Keratinocyte (primary cell): ENCODE results near the gene SUGCT.

ENCODE experiments used
- EZH2 ChIP-seq: IDR thresholded peaks from one replicate; pipeline ENCODE4 v1.6.1; 2012; ENCODE audit warnings: inconsistent platforms, mild to moderate bottlenecking, low read length, moderate library complexity
- TF ChIP-seq, protein P1 (sequence below), 3 experiments: IDR thresholded peaks in 1 of 3; conservative IDR thresholded peaks in 1 of 3; optimal IDR thresholded peaks in 1 of 3; 2 replicates in 2 of 3; 3 replicates in 1 of 3; pipeline versions ENCODE3 to v1.5.1; 2011; ENCODE audit warnings: low read length in 3 of 3, mild to moderate bottlenecking in 3 of 3, moderate library complexity in 2 of 3, control low read depth in 1 of 3, inconsistent platforms in 1 of 3; ENCODE audit not compliant: insufficient read depth in 2 of 3; ENCODE audit errors: extremely low read depth in 1 of 3

DNA sequence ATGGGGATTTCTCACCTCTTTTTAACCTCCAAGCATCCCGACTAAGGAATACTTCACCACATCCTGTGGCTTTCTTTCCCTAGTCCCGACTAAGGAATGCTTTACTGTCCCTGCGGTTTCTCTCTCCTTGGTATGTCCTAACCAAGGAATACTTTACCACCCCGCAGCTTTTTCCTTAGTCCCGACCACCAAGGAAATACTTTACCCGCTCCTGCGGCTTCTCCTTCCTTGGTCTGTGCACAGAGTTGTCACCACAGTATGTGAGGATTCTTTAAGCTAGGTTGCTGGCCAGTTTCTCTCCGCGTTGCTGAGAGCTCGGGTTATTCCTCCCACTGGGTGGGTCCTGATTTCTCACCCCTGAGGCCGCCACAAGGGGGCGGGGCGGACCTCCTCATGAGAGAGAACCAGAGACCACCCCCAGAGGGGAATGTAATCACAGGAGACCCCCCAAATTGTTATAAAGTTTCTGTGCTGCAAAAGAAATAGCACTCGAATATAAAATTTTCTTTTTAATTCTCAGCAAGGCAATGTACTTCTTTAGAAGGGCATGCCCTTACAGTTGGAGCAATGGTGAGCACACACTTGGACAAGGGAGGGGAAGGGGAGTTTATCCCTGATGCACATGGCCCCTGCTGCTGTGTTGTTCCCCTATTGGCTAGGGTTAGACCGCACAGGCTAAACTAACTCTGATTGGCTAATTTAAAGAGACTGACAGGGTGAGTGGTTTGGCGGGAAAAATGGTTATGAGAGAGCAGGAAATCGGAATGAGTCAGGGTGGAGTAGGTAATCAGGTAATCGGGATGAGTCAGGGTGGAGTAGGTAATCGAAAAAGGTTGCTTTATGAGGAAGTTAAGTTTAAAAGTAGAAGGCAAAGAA lies 12.8 kb downstream of the SUGCT start:
- TF ChIP-seq, protein P1, sequence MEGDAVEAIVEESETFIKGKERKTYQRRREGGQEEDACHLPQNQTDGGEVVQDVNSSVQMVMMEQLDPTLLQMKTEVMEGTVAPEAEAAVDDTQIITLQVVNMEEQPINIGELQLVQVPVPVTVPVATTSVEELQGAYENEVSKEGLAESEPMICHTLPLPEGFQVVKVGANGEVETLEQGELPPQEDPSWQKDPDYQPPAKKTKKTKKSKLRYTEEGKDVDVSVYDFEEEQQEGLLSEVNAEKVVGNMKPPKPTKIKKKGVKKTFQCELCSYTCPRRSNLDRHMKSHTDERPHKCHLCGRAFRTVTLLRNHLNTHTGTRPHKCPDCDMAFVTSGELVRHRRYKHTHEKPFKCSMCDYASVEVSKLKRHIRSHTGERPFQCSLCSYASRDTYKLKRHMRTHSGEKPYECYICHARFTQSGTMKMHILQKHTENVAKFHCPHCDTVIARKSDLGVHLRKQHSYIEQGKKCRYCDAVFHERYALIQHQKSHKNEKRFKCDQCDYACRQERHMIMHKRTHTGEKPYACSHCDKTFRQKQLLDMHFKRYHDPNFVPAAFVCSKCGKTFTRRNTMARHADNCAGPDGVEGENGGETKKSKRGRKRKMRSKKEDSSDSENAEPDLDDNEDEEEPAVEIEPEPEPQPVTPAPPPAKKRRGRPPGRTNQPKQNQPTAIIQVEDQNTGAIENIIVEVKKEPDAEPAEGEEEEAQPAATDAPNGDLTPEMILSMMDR (optimal IDR thresholded peaks at IDR 0.05 in 1 of 3, IDR thresholded peaks at IDR 0.05 in 1 of 3, conservative IDR thresholded peaks at IDR 0.05 in 1 of 3; ENCODE audit: extremely low read depth in 1 of 3, insufficient read depth in 2 of 3, low read length in 3 of 3), result no peak
- no peak for TF ChIP-seq EZH2
